ENCODE measurements around the gene ZSWIM4. TPM values are rescaled to one million over a fixed set of nuclear protein-coding genes. Genes with fewer than 3 reads are reported as not detected.

Gene ZSWIM4
- total and polyA plus RNA-seq, 2 of the 13 experiments (the other 11 are each of a cell fraction or from before 2014, with no cell fraction given) = 0.33 to 0.86 TPM

DNA sequence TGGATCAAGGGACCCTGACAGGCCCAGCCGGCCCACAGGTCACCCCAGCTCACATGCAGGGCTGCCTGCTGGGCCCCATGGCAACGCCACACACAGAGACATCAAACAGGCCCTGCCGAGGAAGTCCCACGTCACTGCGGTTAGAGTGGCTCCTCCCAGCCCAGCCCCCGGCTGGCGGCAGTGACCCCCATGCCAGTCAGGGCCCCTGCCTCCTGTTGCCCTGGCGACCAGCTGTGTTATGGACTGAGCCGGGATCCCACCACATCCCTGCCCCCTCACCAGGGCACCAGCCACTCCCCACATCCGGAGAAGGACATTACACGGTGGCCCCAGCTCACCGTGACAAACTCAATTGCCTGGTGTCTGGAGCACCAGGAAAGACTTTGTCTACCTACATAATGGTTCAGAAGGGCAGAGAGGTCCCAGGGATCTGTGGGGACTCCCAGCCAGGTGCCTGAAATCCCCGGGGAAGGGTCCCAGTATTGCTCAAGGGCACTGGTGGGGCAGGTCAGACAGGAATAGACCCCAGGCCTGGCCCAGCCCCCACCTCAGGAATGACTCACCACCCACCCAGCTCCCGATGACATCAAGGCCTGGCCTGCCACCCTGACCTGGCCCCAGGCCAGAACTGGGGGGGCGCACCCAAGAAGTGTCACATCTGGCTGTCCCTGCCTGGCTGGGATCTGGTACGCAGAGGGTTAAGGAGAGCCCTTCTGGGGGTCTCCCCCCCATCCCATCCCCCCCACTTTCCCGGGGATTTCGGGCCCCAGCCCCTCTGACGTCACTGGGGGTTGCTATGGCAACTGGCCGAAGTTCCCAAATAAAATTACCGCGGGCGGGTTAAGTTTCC lies 51.5 kb downstream of the ZSWIM4 start (continued):
- TF ChIP-seq, protein P1, sequence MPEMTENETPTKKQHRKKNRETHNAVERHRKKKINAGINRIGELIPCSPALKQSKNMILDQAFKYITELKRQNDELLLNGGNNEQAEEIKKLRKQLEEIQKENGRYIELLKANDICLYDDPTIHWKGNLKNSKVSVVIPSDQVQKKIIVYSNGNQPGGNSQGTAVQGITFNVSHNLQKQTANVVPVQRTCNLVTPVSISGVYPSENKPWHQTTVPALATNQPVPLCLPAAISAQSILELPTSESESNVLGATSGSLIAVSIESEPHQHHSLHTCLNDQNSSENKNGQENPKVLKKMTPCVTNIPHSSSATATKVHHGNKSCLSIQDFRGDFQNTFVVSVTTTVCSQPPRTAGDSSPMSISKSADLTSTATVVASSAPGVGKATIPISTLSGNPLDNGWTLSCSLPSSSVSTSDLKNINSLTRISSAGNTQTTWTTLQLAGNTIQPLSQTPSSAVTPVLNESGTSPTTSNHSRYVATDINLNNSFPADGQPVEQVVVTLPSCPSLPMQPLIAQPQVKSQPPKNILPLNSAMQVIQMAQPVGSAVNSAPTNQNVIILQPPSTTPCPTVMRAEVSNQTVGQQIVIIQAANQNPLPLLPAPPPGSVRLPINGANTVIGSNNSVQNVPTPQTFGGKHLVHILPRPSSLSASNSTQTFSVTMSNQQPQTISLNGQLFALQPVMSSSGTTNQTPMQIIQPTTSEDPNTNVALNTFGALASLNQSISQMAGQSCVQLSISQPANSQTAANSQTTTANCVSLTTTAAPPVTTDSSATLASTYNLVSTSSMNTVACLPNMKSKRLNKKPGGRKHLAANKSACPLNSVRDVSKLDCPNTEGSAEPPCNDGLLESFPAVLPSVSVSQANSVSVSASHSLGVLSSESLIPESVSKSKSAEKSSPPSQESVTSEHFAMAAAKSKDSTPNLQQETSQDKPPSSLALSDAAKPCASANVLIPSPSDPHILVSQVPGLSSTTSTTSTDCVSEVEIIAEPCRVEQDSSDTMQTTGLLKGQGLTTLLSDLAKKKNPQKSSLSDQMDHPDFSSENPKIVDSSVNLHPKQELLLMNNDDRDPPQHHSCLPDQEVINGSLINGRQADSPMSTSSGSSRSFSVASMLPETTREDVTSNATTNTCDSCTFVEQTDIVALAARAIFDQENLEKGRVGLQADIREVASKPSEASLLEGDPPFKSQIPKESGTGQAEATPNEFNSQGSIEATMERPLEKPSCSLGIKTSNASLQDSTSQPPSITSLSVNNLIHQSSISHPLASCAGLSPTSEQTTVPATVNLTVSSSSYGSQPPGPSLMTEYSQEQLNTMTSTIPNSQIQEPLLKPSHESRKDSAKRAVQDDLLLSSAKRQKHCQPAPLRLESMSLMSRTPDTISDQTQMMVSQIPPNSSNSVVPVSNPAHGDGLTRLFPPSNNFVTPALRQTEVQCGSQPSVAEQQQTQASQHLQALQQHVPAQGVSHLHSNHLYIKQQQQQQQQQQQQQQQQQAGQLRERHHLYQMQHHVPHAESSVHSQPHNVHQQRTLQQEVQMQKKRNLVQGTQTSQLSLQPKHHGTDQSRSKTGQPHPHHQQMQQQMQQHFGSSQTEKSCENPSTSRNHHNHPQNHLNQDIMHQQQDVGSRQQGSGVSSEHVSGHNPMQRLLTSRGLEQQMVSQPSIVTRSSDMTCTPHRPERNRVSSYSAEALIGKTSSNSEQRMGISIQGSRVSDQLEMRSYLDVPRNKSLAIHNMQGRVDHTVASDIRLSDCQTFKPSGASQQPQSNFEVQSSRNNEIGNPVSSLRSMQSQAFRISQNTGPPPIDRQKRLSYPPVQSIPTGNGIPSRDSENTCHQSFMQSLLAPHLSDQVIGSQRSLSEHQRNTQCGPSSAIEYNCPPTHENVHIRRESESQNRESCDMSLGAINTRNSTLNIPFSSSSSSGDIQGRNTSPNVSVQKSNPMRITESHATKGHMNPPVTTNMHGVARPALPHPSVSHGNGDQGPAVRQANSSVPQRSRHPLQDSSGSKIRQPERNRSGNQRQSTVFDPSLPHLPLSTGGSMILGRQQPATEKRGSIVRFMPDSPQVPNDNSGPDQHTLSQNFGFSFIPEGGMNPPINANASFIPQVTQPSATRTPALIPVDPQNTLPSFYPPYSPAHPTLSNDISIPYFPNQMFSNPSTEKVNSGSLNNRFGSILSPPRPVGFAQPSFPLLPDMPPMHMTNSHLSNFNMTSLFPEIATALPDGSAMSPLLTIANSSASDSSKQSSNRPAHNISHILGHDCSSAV (CRISPR knock-in tag; IDR thresholded peaks at IDR 0.05; ENCODE audit: borderline replicate concordance) = no peak
- TF ChIP-seq MYNN (CRISPR knock-in tag; IDR thresholded peaks at IDR 0.05; ENCODE audit: low read depth) (no peak), TEAD3 (CRISPR knock-in tag; optimal IDR thresholded peaks at IDR 0.05; ENCODE audit: borderline replicate concordance) (peak; percentile 64), PTBP1 (IDR thresholded peaks at IDR 0.05; ENCODE audit: low read depth, low read length, poor library complexity, severe bottlenecking) (peak; percentile 65), POLR2G (IDR thresholded peaks at IDR 0.05; ENCODE audit: low read depth, low read length) (peak; percentile 59), HDAC1 (CRISPR knock-in tag; IDR thresholded peaks at IDR 0.05) (peak; percentile 37), KLF12 (CRISPR knock-in tag; IDR thresholded peaks at IDR 0.05; ENCODE audit: borderline replicate concordance) (0 out of 2 replicates have a peak, but pooled peaks have one; percentile 22), CREM (IDR thresholded peaks at IDR 0.05) (peak; percentile 86), CREM (CRISPR knock-in tag; IDR thresholded peaks at IDR 0.05) (no peak), KDM5B (CRISPR knock-in tag; IDR thresholded peaks at IDR 0.05; ENCODE audit: borderline replicate concordance) (peak; percentile 33; the same call in 1 of the 2 replicates), STAT5B (CRISPR knock-in tag; IDR thresholded peaks at IDR 0.05) (no peak), NCOR1 (IDR thresholded peaks at IDR 0.05; ENCODE audit: borderline replicate concordance, low read length) (peak; percentile 9; the same call in 1 of the 2 replicates), NFKBIZ (CRISPR knock-in tag; IDR thresholded peaks at IDR 0.05) (peak; percentile 35; the same call in 1 of the 2 replicates), TCF7 (IDR thresholded peaks at IDR 0.05; ENCODE audit: low read depth) (peak; percentile 83), MAZ (IDR thresholded peaks at IDR 0.05; ENCODE audit: borderline replicate concordance, low read depth, low read length) (peak; percentile 56), MAZ (CRISPR knock-in tag; IDR thresholded peaks at IDR 0.05; ENCODE audit: low read depth) (peak; percentile 42; the same call in 1 of the 2 replicates)
- TF ChIP-seq, protein P2, sequence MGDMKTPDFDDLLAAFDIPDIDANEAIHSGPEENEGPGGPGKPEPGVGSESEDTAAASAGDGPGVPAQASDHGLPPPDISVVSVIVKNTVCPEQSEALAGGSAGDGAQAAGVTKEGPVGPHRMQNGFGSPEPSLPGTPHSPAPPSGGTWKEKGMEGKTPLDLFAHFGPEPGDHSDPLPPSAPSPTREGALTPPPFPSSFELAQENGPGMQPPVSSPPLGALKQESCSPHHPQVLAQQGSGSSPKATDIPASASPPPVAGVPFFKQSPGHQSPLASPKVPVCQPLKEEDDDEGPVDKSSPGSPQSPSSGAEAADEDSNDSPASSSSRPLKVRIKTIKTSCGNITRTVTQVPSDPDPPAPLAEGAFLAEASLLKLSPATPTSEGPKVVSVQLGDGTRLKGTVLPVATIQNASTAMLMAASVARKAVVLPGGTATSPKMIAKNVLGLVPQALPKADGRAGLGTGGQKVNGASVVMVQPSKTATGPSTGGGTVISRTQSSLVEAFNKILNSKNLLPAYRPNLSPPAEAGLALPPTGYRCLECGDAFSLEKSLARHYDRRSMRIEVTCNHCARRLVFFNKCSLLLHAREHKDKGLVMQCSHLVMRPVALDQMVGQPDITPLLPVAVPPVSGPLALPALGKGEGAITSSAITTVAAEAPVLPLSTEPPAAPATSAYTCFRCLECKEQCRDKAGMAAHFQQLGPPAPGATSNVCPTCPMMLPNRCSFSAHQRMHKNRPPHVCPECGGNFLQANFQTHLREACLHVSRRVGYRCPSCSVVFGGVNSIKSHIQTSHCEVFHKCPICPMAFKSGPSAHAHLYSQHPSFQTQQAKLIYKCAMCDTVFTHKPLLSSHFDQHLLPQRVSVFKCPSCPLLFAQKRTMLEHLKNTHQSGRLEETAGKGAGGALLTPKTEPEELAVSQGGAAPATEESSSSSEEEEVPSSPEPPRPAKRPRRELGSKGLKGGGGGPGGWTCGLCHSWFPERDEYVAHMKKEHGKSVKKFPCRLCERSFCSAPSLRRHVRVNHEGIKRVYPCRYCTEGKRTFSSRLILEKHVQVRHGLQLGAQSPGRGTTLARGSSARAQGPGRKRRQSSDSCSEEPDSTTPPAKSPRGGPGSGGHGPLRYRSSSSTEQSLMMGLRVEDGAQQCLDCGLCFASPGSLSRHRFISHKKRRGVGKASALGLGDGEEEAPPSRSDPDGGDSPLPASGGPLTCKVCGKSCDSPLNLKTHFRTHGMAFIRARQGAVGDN (CRISPR knock-in tag; IDR thresholded peaks at IDR 0.05) = peak; percentile 63
